Activated CD8-positive, alpha-beta T cell treated with anti-CD3 and anti-CD28 coated beads for 36 hours (primary cell): ENCODE measurements around the gene RNF115. TPM values are rescaled to one million over a fixed set of nuclear protein-coding genes. Genes with fewer than 3 reads are reported as not detected.

Experiments
- ATAC-seq: fragments of 200-7000 bp; cut with Tn5 transposase; one replicate; pipeline ENCODE4 v1.10.0; 2021; ENCODE audit warnings: mild to moderate bottlenecking, moderate library complexity
- CTCF ChIA-PET: fragments of 350-600 bp; sonication (Branson Sonifier 250); formaldehyde crosslinking; loops from one replicate; lab custom pipeline; 2021; ENCODE audit warnings: antibody characterized with exemption; lab: Charles Lee
- POLR2A ChIA-PET: fragments of 350-600 bp; sonication (Branson Sonifier 250); formaldehyde crosslinking; loops from one replicate; lab custom pipeline; 2021; ENCODE audit warnings: antibody characterized with exemption; lab: Charles Lee
- DNase-seq: peaks from one replicate; pipeline ENCODE4 v3.0.0-alpha.2; 2020
- H3K27ac Mint-ChIP-seq: one replicate; pipeline ENCODE4 v1.8.0; 2021; ENCODE audit warnings: mild to moderate bottlenecking, mixed read lengths
- H3K27me3 Mint-ChIP-seq: one replicate; pipeline ENCODE4 v1.8.0; 2021; ENCODE audit warnings: mixed read lengths
- H3K36me3 Mint-ChIP-seq: one replicate; pipeline ENCODE4 v1.8.0; 2021; ENCODE audit warnings: low read depth, mixed read lengths
- H3K4me1 Mint-ChIP-seq: one replicate; pipeline ENCODE4 v1.8.0; 2021; ENCODE audit warnings: low read depth, mixed read lengths
- H3K4me3 Mint-ChIP-seq: one replicate; pipeline ENCODE4 v1.8.0; 2021; ENCODE audit warnings: mild to moderate bottlenecking, moderate library complexity, mixed read lengths
- H3K9me3 Mint-ChIP-seq: one replicate; pipeline ENCODE4 v1.8.0; 2021; ENCODE audit warnings: mixed read lengths
- CTCF ChIP-seq: fragments of 200-600 bp; IDR thresholded peaks from one replicate; pipeline ENCODE4 v1.8.0; 2022; ENCODE audit warnings: antibody characterized with exemption, mild to moderate bottlenecking
- intact Hi-C: fragments of 100-400 bp; cut with micrococcal nuclease; formaldehyde crosslinking; loops from one replicate; pipeline ENCODE4 v1.10.0; 2022
- total RNA-seq, 2 experiments: library from RNA; stranded (reverse); gene quantifications; one replicate each; pipeline ENCODE4 v1.2.3, GENCODE V29; 2021

The RNF115 gene
- total RNA-seq, 2 experiments from 2014 or later = 12.6 to 13.1 TPM

DNA sequence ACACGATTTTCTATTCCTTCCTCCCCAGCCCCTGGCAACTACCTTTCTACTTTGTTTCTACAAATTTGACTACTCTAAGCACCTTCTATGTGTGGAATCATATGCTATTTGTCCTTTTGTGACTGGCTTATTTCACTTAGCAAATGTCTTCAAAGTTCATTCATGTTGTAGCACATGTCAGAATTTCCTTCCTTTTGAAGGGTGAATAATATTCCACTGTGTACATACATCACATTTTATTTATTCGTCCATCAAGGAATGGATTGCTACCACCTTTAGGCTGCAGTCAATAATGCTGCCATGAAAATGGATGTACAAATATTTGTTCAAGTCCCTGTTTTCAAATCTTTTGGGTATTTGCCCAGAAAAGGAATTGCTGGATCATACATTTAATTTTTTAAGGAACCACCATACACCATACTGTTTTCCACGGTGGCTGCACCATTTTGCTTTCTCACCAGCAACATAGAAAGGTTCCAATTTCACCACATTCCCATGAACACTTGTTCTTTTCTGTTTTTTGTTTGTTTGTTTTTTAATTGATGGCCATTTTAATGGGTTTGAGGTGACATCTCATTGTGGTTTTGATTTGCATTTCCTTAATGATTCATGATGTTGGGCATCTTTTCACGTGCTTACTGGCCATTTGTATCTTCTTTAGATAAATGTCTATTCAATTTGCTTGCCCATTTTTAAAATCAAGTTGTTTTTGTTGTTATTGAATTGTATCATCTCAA is 113.4 kb downstream of the RNF115 start:
- intact Hi-C loops = no loop called here
- H3K4me1 Mint-ChIP-seq = no peaks in the 10 kb centered on the region
- TF ChIP-seq CTCF = no peak
- ChIA-PET CTCF (interaction anchor here (1.5 to 2.5 kb wide), 2 partner anchors 10 to 11 kb away, joined by 7 to 11 read pairs; no protein-coding TSS in a partner anchor), POLR2A (no interaction called here)
- no peaks in the 10 kb centered on the region for H3K27me3 Mint-ChIP-seq
- DNase-seq (no peak), ATAC-seq (no peak)
- no peak overlapping the region for H3K27ac Mint-ChIP-seq
- H3K36me3 Mint-ChIP-seq = no peaks in the 10 kb centered on the region
- H3K9me3 Mint-ChIP-seq = no peaks in the 10 kb centered on the region
- H3K4me3 Mint-ChIP-seq = no peak overlapping the region

DNA sequence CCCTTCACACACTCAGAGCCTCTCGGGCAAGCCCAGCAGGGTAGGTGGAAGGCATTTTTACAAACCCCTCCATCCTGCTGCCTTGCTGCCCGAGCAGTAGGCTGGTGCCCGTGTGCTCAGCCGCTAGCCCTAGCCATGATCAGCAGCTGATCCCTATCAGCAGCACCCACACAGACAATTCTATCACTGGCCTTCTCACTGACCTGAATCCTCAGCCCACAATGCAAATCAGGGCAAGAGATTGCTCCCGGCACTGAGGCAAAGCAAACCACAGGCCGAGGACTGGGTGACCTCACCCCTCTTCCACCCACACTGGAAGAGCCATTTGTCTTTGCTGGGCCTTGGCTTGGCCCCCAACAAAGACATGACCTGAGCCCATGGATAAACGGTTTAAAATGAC is 115.8 kb downstream of the RNF115 start:
- no peak overlapping the region for H3K27ac Mint-ChIP-seq
- intact Hi-C loops = no loop called here
- H3K4me1 Mint-ChIP-seq = no peaks in the 10 kb centered on the region
- ATAC-seq = no peak
- H3K36me3 Mint-ChIP-seq = no peaks in the 10 kb centered on the region
- no peak for DNase-seq
- no peak for TF ChIP-seq CTCF
- CTCF ChIA-PET = interaction anchor here (1.6 kb wide), 1 partner anchor 13 kb away, joined by 5 read pairs; no protein-coding TSS in a partner anchor
- H3K4me3 Mint-ChIP-seq = no peak overlapping the region
- no peaks in the 10 kb centered on the region for H3K27me3 Mint-ChIP-seq
- POLR2A ChIA-PET = no interaction called here
- no peaks in the 10 kb centered on the region for H3K9me3 Mint-ChIP-seq

GRCh38 chr1:145707183-145707867 is 116.6 kb downstream of the RNF115 start, which contains the start of gene PDZK1:
Gene PDZK1 (minus strand): TSS chr1:145707368. CDS start chr1:145688021, 19,347 bp downstream.
- POLR2A ChIA-PET = no interaction called here
- H3K36me3 Mint-ChIP-seq = no peaks in the 10 kb centered on the region
- CTCF ChIA-PET = interaction anchor here (1.6 kb wide), 1 partner anchor 14 kb away, joined by 5 read pairs; no protein-coding TSS in a partner anchor

GRCh38 chr1:145706086-145706664 is 117.7 kb downstream of the RNF115 start:
- H3K9me3 Mint-ChIP-seq = no peaks in the 10 kb centered on the region
- ChIA-PET CTCF (interaction anchor here (2.6 kb wide), 1 partner anchor 15 kb away, joined by 15 read pairs; no protein-coding TSS in a partner anchor), POLR2A (no interaction called here)
- no peaks in the 10 kb centered on the region for H3K36me3 Mint-ChIP-seq
- no peak for DNase-seq
- no peak overlapping the region for H3K4me3 Mint-ChIP-seq
- H3K27ac Mint-ChIP-seq = no peak overlapping the region
- no peak for ATAC-seq
- no peaks in the 10 kb centered on the region for H3K27me3 Mint-ChIP-seq
- intact Hi-C loops = no loop called here
- no peaks in the 10 kb centered on the region for H3K4me1 Mint-ChIP-seq
- no peak for TF ChIP-seq CTCF

More at GRCh38 chr1:145707183-145707867, 116.6 kb downstream of the RNF115 start, which contains the start of gene PDZK1:
- ATAC-seq = no peak
- Mint-ChIP-seq H3K27me3 (no peaks in the 10 kb centered on the region), H3K4me3 (no peak within 1 kb of the TSS), H3K4me1 (no peaks in the 10 kb centered on the region), H3K9me3 (no peaks in the 10 kb centered on the region), H3K27ac (no peak within 1 kb of the TSS)
- no peak for DNase-seq
- no peak for TF ChIP-seq CTCF
- intact Hi-C loops = no loop called here
